GM18870 (cell line): ENCODE results near the gene C6orf132.
"Not testable (repeated sequence)": the region's sequence is repeated elsewhere in the genome, so short reads cannot be mapped to it uniquely, and the experiment has no call there.

Source experiments
- ATAC-seq: cut with Tn5 transposase; IDR thresholded peaks from one replicate; pipeline ENCODE4 v1.9.1; 2021; ENCODE audit warnings: moderate library complexity; ENCODE audit not compliant: unreplicated experiment

The C6orf132 gene

DNA sequence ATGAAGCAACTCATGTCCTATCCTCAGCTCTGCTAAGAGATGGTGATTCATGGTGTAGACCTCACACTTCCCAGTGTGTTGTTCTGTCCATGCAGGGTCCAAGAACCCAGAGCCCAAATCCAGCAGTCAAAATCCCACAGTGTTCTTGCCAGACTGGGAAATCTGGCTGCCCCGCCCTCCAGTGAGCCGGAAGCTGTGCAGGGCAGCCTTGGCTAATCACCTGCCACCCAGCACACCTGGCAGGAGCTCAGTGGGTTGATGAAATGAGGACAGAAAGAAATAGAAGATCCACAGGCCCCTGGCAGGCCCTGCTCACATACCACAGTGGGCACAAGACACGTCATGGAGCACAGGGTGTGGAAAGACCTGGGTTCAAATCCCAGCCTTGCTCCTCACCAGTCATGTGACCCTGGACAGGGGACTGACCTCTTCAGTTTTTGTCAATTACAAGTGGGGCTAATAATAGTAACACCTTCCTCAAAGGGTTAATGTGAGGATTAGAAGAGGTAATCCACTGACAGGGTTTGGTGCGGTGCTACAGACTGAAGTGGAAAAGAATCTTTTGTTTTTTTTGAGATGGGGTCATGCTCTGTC is 17.1 kb upstream of the C6orf132 start:
- ATAC-seq, result no peak

DNA sequence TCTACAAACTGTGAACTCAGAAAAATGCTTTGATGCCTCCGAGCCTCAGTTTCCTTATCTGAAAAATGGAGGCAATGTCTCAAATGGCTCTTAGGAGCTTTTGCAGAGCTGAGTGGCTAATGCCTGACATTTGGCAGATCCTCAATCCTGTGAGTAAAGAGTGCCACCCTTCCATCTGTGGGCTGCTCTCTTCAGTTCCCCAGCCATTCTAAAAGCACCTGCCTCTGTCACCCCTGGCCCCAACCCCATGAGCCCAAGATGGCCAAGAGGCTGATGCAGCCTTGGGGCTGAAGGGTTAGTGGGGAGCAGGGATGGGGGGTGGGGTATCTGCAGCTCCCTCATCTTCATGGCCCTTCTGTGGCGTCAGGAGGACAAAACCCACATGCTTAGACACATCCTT is 16.2 kb upstream of the C6orf132 start:
- no peak for ATAC-seq

DNA sequence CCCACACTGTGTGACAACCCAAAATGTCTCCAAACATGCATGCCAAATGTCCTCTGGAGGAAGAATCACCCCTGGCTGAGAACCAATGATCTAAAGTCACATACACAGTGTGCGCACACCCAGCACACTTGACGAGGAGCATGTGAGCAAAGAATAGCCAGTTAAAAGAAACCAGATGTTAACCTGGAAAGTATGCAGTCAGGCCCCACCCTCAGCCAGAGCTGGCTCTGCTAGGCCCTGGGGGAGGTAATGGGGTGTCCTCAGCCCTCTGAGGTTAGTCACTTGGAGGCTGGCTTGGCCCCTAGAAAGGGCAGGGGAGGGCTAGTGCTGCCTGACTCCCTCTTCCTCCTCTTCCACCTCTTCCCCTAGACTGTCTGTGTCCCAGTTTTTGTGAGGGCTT is 15.6 kb upstream of the C6orf132 start:
- ATAC-seq, result no peak

DNA sequence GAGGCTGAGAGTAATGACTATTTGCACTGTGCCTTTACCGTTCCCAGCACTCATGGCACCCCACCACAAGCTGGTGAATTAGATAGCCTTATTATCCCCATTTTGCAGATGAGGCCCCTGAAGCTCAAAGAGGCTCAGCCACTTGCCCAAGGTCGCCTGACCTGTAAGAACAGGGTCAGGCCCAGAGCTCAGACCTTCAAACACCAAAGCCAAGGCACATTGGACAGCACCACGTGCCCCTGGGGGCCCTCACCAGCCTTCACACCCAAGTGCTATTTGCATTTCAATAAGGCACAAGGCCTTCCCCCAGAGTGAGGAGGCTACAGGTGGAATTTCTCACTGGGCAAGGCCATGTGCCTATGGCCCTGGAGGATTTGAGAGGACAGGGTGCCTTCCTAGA is 14.2 kb upstream of the C6orf132 start:
- no peak for ATAC-seq

DNA sequence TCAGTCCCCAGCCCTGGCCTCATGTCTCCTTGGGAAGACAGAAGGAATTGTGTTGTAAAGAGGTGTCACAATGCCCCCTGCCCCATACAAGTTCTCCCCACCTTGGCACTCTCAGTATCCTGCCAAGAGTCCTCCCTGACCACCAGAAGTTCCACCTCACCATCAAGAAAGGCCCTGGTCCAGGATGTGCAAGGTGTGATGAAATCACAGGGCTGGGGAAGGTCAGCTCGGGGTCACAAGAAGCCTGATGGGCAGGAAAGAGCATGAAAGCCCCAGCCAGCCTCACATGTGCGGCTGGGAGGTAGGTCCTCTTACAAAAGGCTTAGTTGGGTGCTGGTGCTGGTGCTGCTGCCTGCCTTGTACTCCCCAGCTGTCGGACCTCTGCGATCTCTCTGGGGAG is 12.9 kb upstream of the C6orf132 start:
- no peak for ATAC-seq

DNA sequence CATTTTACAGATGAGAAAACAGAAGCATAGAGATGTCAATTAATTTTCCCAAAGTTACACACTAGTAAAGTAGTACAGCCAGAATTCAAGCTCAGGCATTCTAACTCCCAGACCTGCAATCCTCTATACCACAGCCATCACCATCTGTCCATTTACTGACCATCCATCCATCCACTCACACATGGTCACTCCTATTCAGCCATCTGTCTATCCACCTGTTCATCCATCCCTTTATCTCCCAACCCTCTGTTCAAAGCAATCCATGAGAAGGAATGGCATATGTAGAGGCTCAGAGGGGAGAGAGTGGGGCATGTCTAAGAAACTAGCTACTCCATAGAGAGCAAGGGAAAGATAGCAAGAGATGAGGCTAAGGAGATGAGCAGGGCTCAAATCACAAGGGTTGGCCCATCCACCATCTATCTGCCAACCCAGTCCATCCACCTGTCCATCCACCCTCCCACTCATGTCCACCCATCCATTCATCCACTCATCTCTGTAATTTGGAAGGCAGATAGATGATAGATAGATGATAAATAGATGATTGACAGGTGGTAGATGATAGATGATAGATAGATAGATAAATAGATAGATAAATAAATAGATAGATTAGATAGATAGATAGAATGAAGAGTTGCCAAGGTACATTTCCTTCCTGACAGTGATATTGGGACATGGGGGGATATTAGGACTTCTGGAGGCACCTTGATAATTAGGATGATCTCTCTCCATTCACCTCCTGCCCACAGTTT is 12.2 kb upstream of the C6orf132 start:
- no peak for ATAC-seq

DNA sequence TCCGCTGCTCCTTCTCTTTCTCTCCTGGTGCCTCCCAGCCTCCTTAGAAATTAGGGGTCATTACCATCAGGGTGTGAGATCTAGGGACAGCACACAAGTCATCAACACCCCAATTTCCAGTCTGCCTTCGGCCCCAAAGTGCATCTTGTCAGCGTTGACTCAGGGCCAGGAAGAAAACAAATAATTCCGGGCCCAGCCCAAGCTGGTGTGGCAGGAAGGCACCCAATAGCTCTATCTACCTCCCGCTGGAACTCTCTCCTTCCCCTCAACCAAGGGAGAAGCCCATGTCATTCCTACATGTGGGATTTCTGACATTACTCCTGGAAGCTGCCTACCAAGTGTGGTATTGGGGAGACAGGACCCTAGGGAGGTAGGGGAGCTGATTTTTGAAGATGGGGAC is 11.5 kb upstream of the C6orf132 start:
- ATAC-seq, result no peak

DNA sequence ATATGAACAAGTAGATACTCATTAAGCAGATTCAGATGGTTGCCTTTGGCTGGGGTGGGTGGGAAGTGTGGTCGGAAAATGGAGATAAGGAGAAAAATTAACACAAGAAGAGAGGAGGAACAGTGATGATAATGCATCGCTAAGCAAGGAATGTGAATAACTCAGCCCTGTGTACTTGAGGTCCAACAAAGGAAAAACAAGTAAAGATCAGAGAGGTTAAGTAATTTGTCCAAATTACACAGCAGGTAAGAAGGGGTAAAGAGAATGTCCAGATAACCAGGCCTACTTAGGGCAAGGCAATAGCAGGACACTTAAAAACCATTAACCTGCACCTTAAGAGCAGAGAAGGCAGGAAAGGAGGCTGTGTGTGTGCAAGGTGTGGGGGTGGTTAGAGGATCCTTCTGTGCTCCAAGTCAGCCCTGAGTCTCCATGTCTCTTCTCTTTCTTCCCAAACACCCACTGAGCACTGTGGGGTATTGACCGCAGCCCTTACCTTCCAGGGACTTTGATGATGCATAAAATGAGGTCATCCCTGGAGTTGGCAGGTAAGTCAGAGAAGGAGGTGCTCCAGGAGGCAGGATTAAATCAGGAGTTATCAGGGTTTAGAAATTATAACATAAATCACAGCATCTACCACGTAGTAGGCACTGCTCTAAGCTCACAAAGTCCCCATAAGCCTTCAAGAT is 10.3 kb upstream of the C6orf132 start:
- not testable (repeated sequence) for ATAC-seq

DNA sequence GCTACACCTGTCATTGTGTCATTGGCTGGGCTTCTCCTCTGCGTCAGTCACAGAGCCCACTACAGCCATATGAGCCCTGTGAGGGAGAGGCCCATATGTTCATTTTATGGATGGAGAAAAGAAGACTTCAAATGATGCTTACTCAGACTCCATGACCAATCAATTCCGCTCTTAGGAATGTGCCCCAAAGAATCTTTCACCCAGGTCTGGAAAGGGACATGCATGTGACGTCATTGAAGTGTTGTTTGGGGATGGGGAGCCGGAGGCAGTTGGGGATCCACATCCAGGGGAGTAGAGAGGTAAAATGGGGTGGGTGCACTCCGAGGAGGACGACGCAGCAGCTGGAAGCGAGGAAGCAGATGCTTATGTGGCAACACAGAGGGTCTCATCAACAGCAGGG is 9.6 kb upstream of the C6orf132 start:
- no peak for ATAC-seq

DNA sequence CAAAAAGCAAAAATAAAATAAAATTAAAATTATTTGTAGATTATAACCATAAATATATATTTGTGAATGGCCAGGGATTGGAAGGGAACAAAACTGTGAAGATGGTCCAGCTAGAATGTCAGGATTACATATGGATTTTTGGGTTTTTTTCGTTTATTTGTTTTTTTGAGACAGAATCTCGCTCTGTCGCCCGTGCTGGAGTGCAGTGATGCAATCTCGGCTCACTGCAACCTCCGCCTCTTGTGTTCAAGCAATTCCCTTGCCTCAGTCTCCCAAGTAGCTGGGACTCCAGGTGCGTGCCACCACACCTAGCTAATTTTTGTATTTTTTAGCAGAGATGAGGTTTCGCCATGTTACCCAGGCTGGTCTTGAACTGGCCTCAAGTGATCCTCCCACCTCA is 7.8 kb upstream of the C6orf132 start:
- no peak for ATAC-seq

DNA sequence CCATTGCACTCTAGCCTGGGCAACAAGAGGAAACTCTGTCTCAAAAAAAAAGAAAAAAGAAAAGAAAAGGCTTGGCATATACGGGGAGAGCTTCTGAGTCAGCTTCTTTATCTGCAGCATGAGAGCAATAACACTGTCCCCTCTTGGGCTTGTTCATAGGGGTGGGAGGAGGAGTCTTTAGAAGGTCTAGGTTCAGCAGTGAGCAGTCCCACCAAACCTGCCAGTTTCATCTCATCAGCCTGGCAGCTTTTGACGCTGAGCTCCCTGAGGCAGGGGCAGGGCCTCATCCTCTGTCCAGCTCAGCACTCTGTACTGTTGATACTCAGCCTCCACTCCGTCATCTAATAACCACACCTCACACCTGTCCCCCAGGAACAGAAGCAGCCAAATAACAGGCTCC is 5.6 kb upstream of the C6orf132 start:
- no peak for ATAC-seq

DNA sequence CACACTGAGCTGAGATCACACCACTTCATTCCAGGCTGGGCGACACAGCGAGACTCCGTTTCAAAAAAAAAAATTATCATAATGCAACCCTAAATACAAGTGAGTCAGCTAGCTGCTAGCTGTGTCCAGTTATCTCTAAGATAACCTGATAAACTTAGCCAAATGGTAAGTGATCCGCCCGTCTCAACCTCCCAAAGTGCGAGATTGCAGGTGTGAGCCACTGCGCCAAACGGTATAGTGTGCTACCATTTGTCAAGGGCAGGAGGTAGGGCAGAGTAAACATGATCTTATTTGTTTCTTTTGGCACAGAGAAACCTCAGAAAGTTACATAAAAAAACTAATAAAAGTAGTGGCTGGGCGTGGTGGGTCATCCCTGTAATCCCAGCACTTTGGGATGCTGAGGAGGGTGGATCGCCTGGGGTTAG is 4.7 kb upstream of the C6orf132 start:
- ATAC-seq, result no peak

DNA sequence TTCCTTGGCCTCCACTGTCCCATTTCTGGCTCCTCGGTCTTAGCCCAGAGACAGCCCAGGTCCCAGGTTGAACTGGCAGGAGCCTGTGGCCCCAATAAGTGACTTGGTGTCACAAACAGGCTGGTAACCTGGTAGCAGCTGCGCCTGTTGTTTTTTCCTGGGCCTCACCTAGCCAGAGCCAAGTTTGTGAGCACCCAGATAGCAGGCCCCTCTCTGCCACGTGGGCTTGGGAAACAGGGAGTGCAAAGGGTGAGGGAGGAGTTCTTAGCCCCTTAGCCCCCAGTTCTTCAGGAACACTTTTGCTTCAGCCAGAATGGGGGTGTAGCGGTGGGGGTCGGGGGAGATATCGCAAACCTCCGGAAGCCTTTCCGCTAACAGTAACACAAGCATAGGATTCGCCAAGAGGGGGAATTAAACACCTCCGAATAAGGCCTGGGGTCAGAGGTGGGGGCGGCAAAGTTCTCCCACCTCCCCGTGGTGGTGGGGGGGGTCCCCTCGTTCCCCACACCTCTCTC is 760 bp downstream of the C6orf132 start:
- ATAC-seq, result no peak

DNA sequence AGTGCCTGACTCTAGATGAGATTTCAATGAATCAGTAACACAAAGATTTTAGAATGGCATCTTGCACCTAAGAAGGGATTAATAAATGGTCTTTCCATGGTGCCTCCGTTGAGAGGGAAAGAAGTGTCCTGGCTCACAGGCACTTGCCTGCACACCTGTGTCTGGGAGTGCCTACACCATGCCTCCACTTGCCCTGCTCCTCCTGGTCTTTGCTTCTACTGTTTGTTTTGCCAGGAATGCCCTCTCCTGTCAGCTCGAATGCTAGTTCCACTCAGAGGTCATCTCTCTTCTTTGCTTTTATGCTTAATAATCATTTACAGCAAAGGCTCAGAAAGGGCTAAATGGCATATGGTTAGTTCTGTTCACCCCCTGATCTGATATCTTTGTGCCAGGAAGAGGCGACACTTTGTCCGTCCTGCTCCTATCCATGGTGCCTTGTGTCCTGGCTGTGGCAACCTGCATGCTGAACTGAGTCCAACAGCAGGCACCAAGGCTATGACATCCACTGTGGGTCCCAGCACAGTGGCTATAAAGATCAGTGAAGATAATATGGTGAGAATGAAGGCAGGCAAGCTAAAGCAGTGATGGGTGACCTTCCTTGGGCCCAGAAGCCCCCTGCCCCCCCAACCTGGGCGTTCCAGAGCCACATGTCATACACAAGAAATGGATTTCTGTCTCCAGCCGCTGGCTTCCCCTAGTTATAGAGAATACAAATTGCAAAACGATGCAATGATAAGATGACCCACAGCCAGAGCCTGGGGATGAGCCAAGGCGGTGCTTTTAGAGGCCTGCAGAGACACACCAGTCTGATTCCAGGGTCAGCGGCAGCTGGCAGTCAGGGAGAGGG is 1.4 kb downstream of the C6orf132 start:
- ATAC-seq, result no peak

DNA sequence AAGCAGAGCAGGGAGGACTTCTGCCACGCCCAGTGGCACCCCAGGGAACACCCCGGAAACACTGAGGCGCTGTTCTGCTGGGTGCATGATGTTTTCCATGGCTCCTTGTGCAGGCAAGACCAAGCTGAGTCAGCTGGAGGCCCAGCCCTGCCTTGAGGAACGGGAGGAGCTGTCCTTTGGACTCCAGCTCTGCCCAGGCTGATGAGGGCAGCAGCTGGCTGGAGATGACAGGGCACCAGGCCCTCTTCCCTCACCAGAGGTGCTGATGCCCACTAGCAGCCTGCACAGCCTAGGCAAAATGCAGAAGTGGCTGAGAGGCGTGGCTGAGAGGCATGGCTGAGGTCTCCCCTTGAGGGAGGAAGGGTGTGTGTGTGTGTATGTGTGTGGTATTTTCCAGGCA is 2.4 kb downstream of the C6orf132 start:
- no peak for ATAC-seq

DNA sequence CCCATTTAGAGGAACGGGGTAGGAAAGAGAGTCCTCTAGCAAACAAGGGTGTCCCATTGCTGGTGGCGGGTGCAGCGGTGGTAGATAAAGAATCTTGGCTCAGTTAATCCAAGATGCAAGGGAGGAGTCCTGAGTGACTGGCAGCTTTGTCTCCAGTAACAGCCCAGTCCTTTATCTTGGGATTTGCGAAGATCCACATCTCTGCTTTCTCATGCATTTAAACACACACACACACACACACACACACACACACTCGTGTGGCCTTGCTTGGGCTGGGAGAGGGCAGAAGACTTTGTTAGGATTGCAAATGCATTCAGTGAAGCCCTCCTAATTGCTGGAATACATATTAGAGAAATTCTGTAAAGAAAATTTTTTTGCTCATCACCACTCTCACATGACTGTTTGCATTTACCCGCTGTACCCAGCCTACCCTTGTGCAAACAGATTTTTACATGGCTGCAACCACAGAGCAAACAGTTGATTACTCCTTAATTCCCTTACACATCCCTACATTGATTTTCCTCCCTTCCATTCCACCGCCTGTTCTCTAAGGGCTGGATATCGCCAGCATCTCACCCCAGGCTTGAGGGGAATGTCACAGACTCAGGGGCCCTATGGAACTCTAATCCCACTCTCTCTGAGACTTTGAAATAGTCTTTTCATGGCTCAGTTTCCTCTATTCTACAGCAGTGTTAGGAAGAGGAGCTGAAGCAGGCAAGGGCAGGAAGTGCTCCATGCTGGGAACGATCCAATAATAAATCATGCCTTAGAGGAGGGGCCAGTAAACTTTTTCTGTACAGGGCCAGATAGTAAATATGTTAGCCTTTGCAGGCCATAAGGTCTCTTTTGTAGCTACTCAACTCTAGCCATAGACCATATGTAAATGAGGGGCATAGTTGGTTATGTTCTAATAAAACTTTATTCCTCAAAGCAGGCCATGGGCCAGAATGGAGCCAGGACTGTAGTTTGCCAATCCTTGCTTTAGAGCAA is 3.5 kb downstream of the C6orf132 start:
- no peak for ATAC-seq

DNA sequence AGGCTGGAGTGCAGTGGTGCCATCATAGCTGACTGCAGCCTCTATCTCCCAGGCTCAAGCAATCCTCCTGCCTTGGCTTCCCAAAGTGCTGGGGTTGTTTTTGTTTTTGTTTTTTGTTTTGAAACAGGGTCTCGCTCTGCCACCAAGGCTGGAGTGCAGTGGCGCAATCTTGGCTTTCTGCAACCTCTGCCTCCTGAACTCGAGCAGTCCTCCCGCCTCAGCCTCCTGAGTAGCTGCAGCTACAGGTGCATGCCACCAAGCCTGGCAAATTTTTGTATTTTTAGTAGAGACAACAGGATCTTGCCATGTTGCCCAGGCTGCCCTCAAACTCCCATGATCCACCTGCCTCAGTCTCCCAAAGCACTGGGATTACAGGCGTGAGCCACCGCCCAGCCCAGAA is 4.2 kb downstream of the C6orf132 start:
- ATAC-seq, result no peak

DNA sequence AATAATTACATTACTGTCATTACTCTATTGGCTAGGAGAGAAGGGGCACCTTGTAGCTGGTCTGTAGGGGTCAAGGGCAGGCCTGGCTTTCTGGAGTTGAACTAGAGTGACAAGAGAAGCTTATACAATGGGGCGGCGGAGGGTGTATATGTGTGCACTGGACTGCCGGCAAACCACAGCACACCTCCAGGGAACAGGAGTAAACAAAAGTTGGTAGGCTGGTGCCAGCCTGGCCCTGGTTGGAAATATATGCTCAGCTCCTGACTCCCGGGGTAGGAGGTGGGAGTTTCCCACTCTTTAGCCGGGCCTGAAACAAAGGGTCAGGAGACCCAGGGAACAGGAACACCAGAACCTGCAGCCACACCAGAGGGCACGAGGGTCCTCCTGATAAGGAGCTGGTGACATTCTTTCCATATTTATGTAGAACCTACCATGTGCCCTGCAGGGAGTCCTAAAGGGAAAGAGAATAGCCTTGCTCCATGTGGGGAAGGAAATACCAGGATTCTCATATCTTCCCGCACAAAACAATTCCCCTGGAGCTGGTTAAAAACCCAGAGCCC is 5.1 kb downstream of the C6orf132 start:
- ATAC-seq, result no peak

DNA sequence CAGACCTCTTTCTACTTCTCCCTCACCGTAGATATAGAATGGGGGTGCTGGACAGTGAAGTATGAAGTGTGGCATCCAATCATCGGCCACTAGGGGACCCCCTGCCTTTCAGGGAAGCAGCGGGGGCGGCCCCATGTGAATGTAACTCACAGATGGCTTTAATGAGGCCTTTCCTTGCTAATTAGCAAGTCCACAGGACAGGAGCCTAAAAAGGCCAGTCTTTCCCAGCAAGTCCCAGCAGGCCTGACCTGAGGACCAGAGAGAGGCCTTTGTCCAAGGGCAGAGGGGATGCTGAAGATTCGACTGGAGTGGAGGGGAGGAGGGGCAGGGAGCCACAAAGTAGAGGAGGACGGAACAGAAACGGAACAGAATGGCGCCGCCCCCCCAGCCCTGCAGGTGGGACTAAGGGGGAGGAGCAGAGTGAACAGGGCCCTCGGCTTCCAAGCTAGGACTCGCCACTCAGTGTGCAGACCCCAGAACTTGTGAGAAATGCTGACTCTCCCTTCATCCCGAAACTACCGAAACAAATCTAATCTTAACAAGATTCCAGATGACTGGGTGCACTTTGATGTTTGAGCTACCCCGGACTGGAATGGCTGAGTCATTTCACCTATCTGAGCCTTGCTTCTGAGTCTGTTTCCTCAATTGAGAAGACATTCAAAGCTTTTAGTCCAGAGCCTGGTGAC is 5.8 kb downstream of the C6orf132 start:
- ATAC-seq, result no peak
